HG03064 (cell line): ENCODE results near the gene ENTHD1.

Experiments used
- ATAC-seq: cut with Tn5 transposase; IDR thresholded peaks from one replicate; pipeline ENCODE4 v1.9.1; 2021; ENCODE audit warnings: low read depth; ENCODE audit not compliant: unreplicated experiment

ENTHD1 gene

GRCh38 chr22:39800790-39801520, 92.6 kb downstream of the ENTHD1 start:
- ATAC-seq = no peak

GRCh38 chr22:39797528-39798147, 95.9 kb downstream of the ENTHD1 start:
- ATAC-seq = no peak

GRCh38 chr22:39789788-39790187, 103.8 kb downstream of the ENTHD1 start:
- ATAC-seq = no peak

GRCh38 chr22:39785232-39785631, 108.3 kb downstream of the ENTHD1 start:
- ATAC-seq = no peak

GRCh38 chr22:39777716-39778454, 115.7 kb downstream of the ENTHD1 start:
- ATAC-seq = no peak

GRCh38 chr22:39776295-39777009, 117.1 kb downstream of the ENTHD1 start:
- ATAC-seq = no peak

- ATAC-seq = no peak
Measured at GRCh38 chr22:39773976-39774539, 119.5 kb downstream of the ENTHD1 start.

- ATAC-seq = no peak
Measured at GRCh38 chr22:39773503-39773902, 120.1 kb downstream of the ENTHD1 start.

- ATAC-seq = no peak
Measured at GRCh38 chr22:39771486-39771885, 122.1 kb downstream of the ENTHD1 start.

- no peak for ATAC-seq
Measured at GRCh38 chr22:39765661-39766060, 127.9 kb downstream of the ENTHD1 start.

- ATAC-seq = no peak
Measured at GRCh38 chr22:39765046-39765445, 128.5 kb downstream of the ENTHD1 start.

- ATAC-seq = no peak
Measured at GRCh38 chr22:39763276-39763675, 130.3 kb downstream of the ENTHD1 start.

- ATAC-seq = no peak
Measured at GRCh38 chr22:39750759-39751158, 142.8 kb downstream of the ENTHD1 start.

- ATAC-seq = no peak
Measured at GRCh38 chr22:39748877-39749276, 144.7 kb downstream of the ENTHD1 start.

GRCh38 chr22:39746600-39747262, 146.8 kb downstream of the ENTHD1 start:
- no peak for ATAC-seq

GRCh38 chr22:39745789-39746188, 147.8 kb downstream of the ENTHD1 start:
- no peak for ATAC-seq

- ATAC-seq = no peak
Measured at GRCh38 chr22:39744353-39744752, 149.2 kb downstream of the ENTHD1 start.

- ATAC-seq = no peak
Measured at GRCh38 chr22:39743935-39744334, 149.6 kb downstream of the ENTHD1 start.

GRCh38 chr22:39739338-39740027, 154.1 kb downstream of the ENTHD1 start:
- no peak for ATAC-seq

- ATAC-seq = no peak
Measured at GRCh38 chr22:39738746-39739145, 154.8 kb downstream of the ENTHD1 start.
